Adrenal gland (tissue), 5 donors: ENCODE results near the gene DCTN1.

Experiments used
- POLR2A ChIP-seq, 2 donors: fragments of 450-650 bp; IDR thresholded peaks; one replicate each; pipeline ENCODE4 v1.6.1; 2017; ENCODE audit warnings: antibody characterized with exemption in 2 of 2, mild to moderate bottlenecking in 2 of 2, moderate library complexity in 1 of 2
- TF ChIP-seq, protein P1 (sequence below), 6 experiments: fragments of 450-650 bp in 4 of 6; fragments of 200-600 bp in 2 of 6; sonication (generic) in 1 of 6; IDR thresholded peaks; 1 replicate in 5 of 6; 2 replicates in 1 of 6; pipeline versions ENCODE4 v1.5.1 to v1.8.0; 2016 to 2021; ENCODE audit warnings: antibody characterized with exemption in 6 of 6, mild to moderate bottlenecking in 2 of 6, moderate library complexity in 1 of 6
- donor health status: DM: no; HTN: no; CAD: no.

DNA sequence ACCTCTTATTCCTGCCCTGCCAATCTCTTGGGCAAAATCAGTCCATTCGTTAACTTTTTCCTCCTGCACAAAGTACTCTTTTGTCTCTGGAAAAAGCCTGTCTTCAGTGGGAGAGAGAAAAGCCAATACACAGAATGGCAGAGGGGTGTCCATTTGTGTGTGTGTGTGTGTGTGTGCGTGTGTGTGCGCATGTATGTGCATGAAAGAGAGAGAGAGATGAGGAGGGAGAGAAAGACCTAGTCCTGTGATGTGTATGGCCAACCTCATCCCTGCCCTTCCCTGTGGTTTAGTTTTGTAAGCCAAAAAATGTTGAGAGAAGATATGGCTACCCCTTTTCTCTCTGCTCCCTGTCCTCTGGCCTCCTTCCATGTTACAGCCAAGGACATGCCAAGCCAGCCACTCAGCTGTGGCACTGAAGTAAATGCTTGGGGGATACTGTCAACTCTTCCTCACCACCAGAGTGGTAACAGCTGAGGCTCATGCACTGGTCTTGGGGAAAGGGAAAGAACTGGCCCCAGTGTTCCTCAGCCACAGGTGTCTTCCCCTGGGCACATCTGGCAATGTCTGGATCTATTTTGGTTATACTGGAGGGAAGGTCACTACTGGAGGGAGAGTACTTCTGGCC is 47.4 kb downstream of the DCTN1 start:
- no peak for TF ChIP-seq POLR2A (IDR thresholded peaks at IDR 0.05)
- TF ChIP-seq, protein P1, sequence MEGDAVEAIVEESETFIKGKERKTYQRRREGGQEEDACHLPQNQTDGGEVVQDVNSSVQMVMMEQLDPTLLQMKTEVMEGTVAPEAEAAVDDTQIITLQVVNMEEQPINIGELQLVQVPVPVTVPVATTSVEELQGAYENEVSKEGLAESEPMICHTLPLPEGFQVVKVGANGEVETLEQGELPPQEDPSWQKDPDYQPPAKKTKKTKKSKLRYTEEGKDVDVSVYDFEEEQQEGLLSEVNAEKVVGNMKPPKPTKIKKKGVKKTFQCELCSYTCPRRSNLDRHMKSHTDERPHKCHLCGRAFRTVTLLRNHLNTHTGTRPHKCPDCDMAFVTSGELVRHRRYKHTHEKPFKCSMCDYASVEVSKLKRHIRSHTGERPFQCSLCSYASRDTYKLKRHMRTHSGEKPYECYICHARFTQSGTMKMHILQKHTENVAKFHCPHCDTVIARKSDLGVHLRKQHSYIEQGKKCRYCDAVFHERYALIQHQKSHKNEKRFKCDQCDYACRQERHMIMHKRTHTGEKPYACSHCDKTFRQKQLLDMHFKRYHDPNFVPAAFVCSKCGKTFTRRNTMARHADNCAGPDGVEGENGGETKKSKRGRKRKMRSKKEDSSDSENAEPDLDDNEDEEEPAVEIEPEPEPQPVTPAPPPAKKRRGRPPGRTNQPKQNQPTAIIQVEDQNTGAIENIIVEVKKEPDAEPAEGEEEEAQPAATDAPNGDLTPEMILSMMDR (IDR thresholded peaks at IDR 0.05): no peak
